Body of pancreas (tissue), 4 donors: ENCODE data around the gene AQR.

Experiments
- POLR2A ChIP-seq, 3 donors: fragments of 450-650 bp; IDR thresholded peaks; one replicate each; pipeline ENCODE4 v1.6.1; 2016; ENCODE audit warnings: antibody characterized with exemption in 3 of 3, mild to moderate bottlenecking in 2 of 3
- TF ChIP-seq, protein P1 (sequence below), 7 experiments: fragments of 450-650 bp in 4 of 7; fragments of 200-600 bp in 3 of 7; sonication (generic) in 3 of 7; IDR thresholded peaks; one replicate each; pipeline ENCODE4 v1.5.1; 2016 to 2019; ENCODE audit warnings: antibody characterized with exemption in 7 of 7

DNA sequence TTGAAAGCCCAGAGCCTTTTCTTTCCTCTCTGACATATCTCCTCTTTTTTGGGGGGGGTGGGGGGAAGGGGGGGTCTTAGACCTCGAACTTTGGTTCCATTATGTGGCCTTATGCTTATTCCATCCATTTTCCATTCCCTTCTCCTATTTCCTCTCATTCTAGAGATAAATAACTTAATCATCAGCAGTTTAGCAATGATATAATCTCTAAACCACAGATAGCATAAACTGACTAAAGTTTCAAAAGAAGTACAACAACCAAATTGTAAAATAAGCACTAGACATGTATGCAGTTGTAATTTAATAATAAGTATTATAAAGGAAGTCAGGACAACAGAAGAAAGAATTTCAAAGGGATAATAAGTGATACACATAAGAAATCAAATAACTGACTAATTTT, 64.5 kb downstream of the AQR start:
- TF ChIP-seq, protein P1, sequence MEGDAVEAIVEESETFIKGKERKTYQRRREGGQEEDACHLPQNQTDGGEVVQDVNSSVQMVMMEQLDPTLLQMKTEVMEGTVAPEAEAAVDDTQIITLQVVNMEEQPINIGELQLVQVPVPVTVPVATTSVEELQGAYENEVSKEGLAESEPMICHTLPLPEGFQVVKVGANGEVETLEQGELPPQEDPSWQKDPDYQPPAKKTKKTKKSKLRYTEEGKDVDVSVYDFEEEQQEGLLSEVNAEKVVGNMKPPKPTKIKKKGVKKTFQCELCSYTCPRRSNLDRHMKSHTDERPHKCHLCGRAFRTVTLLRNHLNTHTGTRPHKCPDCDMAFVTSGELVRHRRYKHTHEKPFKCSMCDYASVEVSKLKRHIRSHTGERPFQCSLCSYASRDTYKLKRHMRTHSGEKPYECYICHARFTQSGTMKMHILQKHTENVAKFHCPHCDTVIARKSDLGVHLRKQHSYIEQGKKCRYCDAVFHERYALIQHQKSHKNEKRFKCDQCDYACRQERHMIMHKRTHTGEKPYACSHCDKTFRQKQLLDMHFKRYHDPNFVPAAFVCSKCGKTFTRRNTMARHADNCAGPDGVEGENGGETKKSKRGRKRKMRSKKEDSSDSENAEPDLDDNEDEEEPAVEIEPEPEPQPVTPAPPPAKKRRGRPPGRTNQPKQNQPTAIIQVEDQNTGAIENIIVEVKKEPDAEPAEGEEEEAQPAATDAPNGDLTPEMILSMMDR (IDR thresholded peaks at IDR 0.05) = no peak
- TF ChIP-seq POLR2A (IDR thresholded peaks at IDR 0.05) = no peak
